Lung (tissue), 12 donors: ENCODE measurements around the gene USP6NL. TPM values are rescaled to one million over a fixed set of nuclear protein-coding genes. Genes with fewer than 3 reads are reported as not detected.
A peak's percentile ranks its signal among the peaks of the same experiment; 100 is the strongest.

ENCODE experiments used
- ATAC-seq: fragments of 200-7000 bp; cut with Tn5 transposase; one replicate; pipeline ENCODE4 v1.9.1; 2020; ENCODE audit warnings: moderate number of reproducible peaks; ENCODE audit not compliant: insufficient read depth, low FRiP score
- DNase-seq, 3 donors: peaks; one replicate each; pipeline ENCODE4 v3.0.0-alpha.2; 2013 to 2017
- H3K27ac ChIP-seq, 2 donors: one replicate each; pipeline ENCODE4 v1.5.1; 2013; ENCODE audit warnings: mild to moderate bottlenecking in 2 of 2, moderate library complexity in 2 of 2, control low read depth in 1 of 2, inconsistent platforms in 1 of 2, low read depth in 1 of 2, low read length in 1 of 2
- H3K27me3 ChIP-seq, 3 donors: one replicate each; pipeline ENCODE4 v1.5.1; 2013; ENCODE audit warnings: low read length in 2 of 3; ENCODE audit not compliant: control insufficient read depth in 3 of 3, insufficient read depth in 3 of 3
- H3K36me3 ChIP-seq, 4 donors: one replicate each; pipeline ENCODE4 v1.5.1; 2013; ENCODE audit warnings: low read length in 4 of 4, mild to moderate bottlenecking in 1 of 4, moderate library complexity in 1 of 4; ENCODE audit not compliant: control insufficient read depth in 4 of 4, insufficient read depth in 4 of 4
- H3K4me1 ChIP-seq, 5 donors: one replicate each; pipeline ENCODE4 v1.5.1; 2013; ENCODE audit warnings: low read length in 5 of 5, mild to moderate bottlenecking in 2 of 5, moderate library complexity in 1 of 5; ENCODE audit not compliant: control insufficient read depth in 5 of 5, insufficient read depth in 5 of 5
- H3K4me3 ChIP-seq: one replicate; pipeline ENCODE4 v1.5.1; 2013; ENCODE audit warnings: mild to moderate bottlenecking, control low read depth, moderate library complexity
- H3K9ac ChIP-seq, 2 donors: one replicate each; pipeline ENCODE4 v1.5.1; 2013; ENCODE audit warnings: low read length in 2 of 2, control low read depth in 1 of 2; ENCODE audit not compliant: insufficient read depth in 1 of 2
- H3K9me3 ChIP-seq, 4 donors: one replicate each; pipeline ENCODE4 v1.5.1; 2013; ENCODE audit warnings: low read length in 3 of 4, mild to moderate bottlenecking in 1 of 4, moderate library complexity in 1 of 4; ENCODE audit not compliant: control insufficient read depth in 4 of 4, insufficient read depth in 3 of 4
- WGBS, 2 donors: extraction: QIAGEN DNeasy Blood & Tissue Kit; methylation state at CpG; one replicate each; pipeline ENCODE4 v1.1.7; 2013; 5-methylcytosine and 5-hydroxymethylcytosine counted together
- polyA plus RNA-seq, 2 donors: library from polyadenylated mRNA; stranded (reverse); fragments of 200-250 nt; gene quantifications; one replicate each; pipeline ENCODE4 v1.2.1, GENCODE V29; 2013
- total RNA-seq, 2 donors: library from RNA; depleted of rRNA in 1 of 2; stranded (reverse); fragments of >200 nt in 1 of 2; gene quantifications; one replicate each; pipeline ENCODE4 v1.2.1, GENCODE V29; 2014 to 2021
- TF ChIP-seq, protein P1 (sequence below): IDR thresholded peaks from 2 replicates; pipeline ENCODE4 v1.5.1; 2012; ENCODE audit warnings: mild to moderate bottlenecking; ENCODE audit errors: control extremely low read depth, extremely low read depth
- donor health status: control.
- donor health status: control.
- donor health status: Bipolar disorder and iron deficiency.
- donor health status: healthy.
- donor health status: DM: yes; HTN: yes; CAD: no.

Gene USP6NL
- total and polyA plus RNA-seq, 4 donors: 5.4 to 41.7 (median 13.4) TPM

DNA sequence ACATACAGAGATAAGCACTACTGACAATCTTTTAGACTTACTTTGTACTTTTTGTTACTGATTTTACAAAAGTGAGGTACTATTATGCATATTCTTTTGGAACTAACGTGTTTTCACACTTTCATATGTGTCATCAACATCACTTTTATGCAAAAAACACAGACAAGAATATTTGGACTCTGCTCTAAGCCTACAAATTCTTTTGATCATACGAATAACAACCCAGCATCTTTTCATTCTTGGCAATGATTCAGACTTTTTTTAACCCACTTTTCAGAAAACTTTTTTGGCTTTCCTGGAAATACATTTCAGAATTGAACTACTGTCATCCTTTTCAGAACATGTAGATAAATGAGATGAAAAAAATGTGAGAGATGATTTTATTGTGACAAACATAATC is 30.2 kb downstream of the USP6NL start:
- DNase-seq: peak in 2 of 3 donors; percentile 32 to 36
- TF ChIP-seq, protein P1, sequence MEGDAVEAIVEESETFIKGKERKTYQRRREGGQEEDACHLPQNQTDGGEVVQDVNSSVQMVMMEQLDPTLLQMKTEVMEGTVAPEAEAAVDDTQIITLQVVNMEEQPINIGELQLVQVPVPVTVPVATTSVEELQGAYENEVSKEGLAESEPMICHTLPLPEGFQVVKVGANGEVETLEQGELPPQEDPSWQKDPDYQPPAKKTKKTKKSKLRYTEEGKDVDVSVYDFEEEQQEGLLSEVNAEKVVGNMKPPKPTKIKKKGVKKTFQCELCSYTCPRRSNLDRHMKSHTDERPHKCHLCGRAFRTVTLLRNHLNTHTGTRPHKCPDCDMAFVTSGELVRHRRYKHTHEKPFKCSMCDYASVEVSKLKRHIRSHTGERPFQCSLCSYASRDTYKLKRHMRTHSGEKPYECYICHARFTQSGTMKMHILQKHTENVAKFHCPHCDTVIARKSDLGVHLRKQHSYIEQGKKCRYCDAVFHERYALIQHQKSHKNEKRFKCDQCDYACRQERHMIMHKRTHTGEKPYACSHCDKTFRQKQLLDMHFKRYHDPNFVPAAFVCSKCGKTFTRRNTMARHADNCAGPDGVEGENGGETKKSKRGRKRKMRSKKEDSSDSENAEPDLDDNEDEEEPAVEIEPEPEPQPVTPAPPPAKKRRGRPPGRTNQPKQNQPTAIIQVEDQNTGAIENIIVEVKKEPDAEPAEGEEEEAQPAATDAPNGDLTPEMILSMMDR: no peak

GRCh38 chr10:11579885-11580284 is 31.6 kb downstream of the USP6NL start:
- H3K9ac ChIP-seq: no peak overlapping the region
- H3K27me3 ChIP-seq: no peaks in the 10 kb centered on the region
- H3K27ac ChIP-seq: no peak overlapping the region
- peaks cover 0 to 2% (median 0%) of the 10 kb centered on the region in 4 donors for H3K36me3 ChIP-seq
- peaks cover 0 to under 1% (median 0%) of the 10 kb centered on the region in 4 donors for H3K9me3 ChIP-seq
- no peak overlapping the region for H3K4me3 ChIP-seq
- WGBS, 2 donors: 89 to 90% methylated on average over 6 of the region's 6 CpGs
- DNase-seq (no peak), ATAC-seq (no peak)
- TF ChIP-seq, protein P1: no peak
- H3K4me1 ChIP-seq: peaks cover 0 to 3% (median 0%) of the 10 kb centered on the region in 5 donors

More for the DNA sequence above, 30.2 kb downstream of the USP6NL start:
- H3K4me3 ChIP-seq: no peak overlapping the region
- 53 to 56% methylated on average over 2 of the region's 2 CpGs for WGBS, 2 donors
- H3K9ac ChIP-seq: no peak overlapping the region
- no peaks in the 10 kb centered on the region for H3K27me3 ChIP-seq
- peaks cover 0 to 5% (median 0%) of the 10 kb centered on the region in 4 donors for H3K9me3 ChIP-seq
- no peak for ATAC-seq
- no peak overlapping the region for H3K27ac ChIP-seq
- peaks cover 0 to 2% (median under 1%) of the 10 kb centered on the region in 4 donors for H3K36me3 ChIP-seq
- H3K4me1 ChIP-seq: peaks cover 0 to 3% (median 0%) of the 10 kb centered on the region in 5 donors

- ATAC-seq (no peak), DNase-seq (no peak)
- 65 to 73% methylated on average over 2 of the region's 2 CpGs for WGBS, 2 donors
- TF ChIP-seq, protein P1: no peak
- Histone ChIP-seq H3K9ac (no peak overlapping the region), H3K27me3 (no peaks in the 10 kb centered on the region), H3K9me3 (no peaks in the 10 kb centered on the region), H3K36me3 (no peaks in the 10 kb centered on the region), H3K27ac (no peak overlapping the region), H3K4me3 (no peak overlapping the region), H3K4me1 (peaks cover 0 to 3% (median 0%) of the 10 kb centered on the region in 5 donors)
Observed at GRCh38 chr10:11578802-11579255, 32.6 kb downstream of the USP6NL start.
